Osteoblast (primary cell): ENCODE measurements around the gene UBA52. TPM values are rescaled to one million over a fixed set of nuclear protein-coding genes. Genes with fewer than 3 reads are reported as not detected.
"Not testable (repeated sequence)": the region's sequence is repeated elsewhere in the genome, so short reads cannot be mapped to it uniquely, and the experiment has no call there.

Source experiments
- DNase-seq: peaks from one replicate; pipeline ENCODE4 v3.0.0; 2011; ENCODE audit warnings: low spot score, mixed read lengths; ENCODE audit not compliant: insufficient read length; ENCODE audit errors: missing footprints
- H2AFZ ChIP-seq: 2 replicates; pipeline ENCODE4 v1.6.0; 2011; ENCODE audit warnings: mild to moderate bottlenecking, low read length
- H3K27ac ChIP-seq: 2 replicates; pipeline ENCODE4 v1.5.1; 2011; ENCODE audit warnings: mild to moderate bottlenecking, low read depth, low read length, moderate library complexity
- H3K27me3 ChIP-seq: 2 replicates; pipeline ENCODE4 v1.6.0; 2012; ENCODE audit warnings: mild to moderate bottlenecking, control low read depth, inconsistent platforms, low read length, moderate library complexity; ENCODE audit not compliant: insufficient read depth
- H3K36me3 ChIP-seq: 2 replicates; pipeline ENCODE4 v1.5.1; 2011; ENCODE audit warnings: mild to moderate bottlenecking, low read length, control low read depth, moderate library complexity; ENCODE audit not compliant: insufficient read depth
- H3K4me1 ChIP-seq: 2 replicates; pipeline ENCODE4 v1.5.1; 2011; ENCODE audit warnings: mild to moderate bottlenecking, low read length, control low read depth, moderate library complexity; ENCODE audit not compliant: insufficient read depth
- H3K4me2 ChIP-seq: 2 replicates; pipeline ENCODE4 v1.6.0; 2011; ENCODE audit warnings: mild to moderate bottlenecking, low read length; ENCODE audit not compliant: insufficient read depth
- H3K4me3 ChIP-seq: fragments of 200-600 bp; sonication (generic); 3 replicates; pipeline ENCODE4 v1.5.1; 2012; ENCODE audit warnings: mild to moderate bottlenecking, low read length, inconsistent platforms; ENCODE audit not compliant: insufficient read depth
- H3K79me2 ChIP-seq: 2 replicates; pipeline ENCODE4 v1.6.0; 2012; ENCODE audit warnings: mild to moderate bottlenecking, low read length, control low read depth, inconsistent platforms; ENCODE audit not compliant: insufficient read depth
- H3K9me3 ChIP-seq: 2 replicates; pipeline ENCODE4 v1.5.1; 2011; ENCODE audit warnings: low read depth, low read length, control low read depth
- H4K20me1 ChIP-seq: 2 replicates; pipeline ENCODE4 v1.6.0; 2012; ENCODE audit warnings: mild to moderate bottlenecking, low read length, control low read depth; ENCODE audit not compliant: insufficient read depth
- total RNA-seq: library from RNA; depleted of rRNA; stranded (reverse); fragments of >200 nt; gene quantifications from 2 replicates; pipeline ENCODE4 v1.2.3, GENCODE V29; 2012
- TF ChIP-seq, protein P1 (sequence below): IDR thresholded peaks from 2 replicates; pipeline ENCODE4 v1.5.1; 2011; ENCODE audit warnings: mild to moderate bottlenecking, low read depth, low read length, moderate library complexity; ENCODE audit errors: extremely low read depth

UBA52 gene
- 554 and 556 TPM in 2 replicates for total RNA-seq

DNA sequence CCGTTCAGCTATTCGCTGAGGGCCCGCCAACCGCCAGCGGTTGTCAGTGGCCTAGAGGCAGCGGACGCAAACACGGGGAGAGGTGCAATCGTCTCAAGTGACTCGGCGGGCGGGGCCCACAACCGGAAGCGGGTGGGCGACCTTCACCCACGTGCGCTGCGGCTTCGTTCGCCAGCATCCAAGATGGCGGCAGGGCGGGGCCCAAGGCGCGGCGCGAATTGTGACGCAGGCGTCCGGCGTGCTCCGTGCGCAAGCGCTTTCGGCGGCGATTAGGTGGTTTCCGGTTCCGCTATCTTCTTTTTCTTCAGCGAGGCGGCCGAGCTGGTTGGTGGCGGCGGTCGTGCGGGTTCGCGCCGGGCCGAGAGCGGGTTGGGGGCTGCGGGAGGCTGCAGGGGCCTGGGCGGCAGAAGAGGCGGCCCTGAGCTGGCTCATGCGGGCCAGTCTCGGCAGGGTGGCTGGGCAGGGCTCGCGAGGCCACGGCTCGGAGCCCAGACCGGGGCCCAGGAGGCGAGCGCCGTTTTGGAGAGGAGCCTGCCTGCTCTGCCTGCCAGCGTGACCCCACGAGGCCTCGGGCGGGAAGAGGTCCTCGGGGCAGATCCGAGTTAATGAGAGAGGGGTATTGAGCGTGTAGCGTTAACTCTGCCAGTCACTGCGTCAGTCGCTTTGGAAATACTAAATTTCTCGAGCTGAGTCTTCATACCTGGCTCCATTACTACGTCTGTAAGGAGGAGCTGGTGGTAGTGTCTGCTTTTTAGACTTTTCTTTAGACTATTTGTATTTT is at the start of gene UBA52:
Gene UBA52 (plus strand): TSS at position 294 of the 781 bp plus-strand sequence. CDS start 1,444 bp downstream, outside the sequence.
- H4K20me1 ChIP-seq: peaks cover 28% of the 10 kb centered on the region
- peak within 1 kb of the TSS; percentile 92 for H3K27ac ChIP-seq
- peak; percentile 99 for DNase-seq
- peaks cover 25% of the 10 kb centered on the region for H3K79me2 ChIP-seq
- H3K4me1 ChIP-seq: peaks cover 15% of the 10 kb centered on the region
- TF ChIP-seq, protein P1, sequence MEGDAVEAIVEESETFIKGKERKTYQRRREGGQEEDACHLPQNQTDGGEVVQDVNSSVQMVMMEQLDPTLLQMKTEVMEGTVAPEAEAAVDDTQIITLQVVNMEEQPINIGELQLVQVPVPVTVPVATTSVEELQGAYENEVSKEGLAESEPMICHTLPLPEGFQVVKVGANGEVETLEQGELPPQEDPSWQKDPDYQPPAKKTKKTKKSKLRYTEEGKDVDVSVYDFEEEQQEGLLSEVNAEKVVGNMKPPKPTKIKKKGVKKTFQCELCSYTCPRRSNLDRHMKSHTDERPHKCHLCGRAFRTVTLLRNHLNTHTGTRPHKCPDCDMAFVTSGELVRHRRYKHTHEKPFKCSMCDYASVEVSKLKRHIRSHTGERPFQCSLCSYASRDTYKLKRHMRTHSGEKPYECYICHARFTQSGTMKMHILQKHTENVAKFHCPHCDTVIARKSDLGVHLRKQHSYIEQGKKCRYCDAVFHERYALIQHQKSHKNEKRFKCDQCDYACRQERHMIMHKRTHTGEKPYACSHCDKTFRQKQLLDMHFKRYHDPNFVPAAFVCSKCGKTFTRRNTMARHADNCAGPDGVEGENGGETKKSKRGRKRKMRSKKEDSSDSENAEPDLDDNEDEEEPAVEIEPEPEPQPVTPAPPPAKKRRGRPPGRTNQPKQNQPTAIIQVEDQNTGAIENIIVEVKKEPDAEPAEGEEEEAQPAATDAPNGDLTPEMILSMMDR: no peak
- peak within 1 kb of the TSS; percentile 99 for H3K4me2 ChIP-seq
- peaks cover 67% of the 10 kb centered on the region for H3K36me3 ChIP-seq
- H3K27me3 ChIP-seq: no peaks in the 10 kb centered on the region
- H3K9me3 ChIP-seq: no peaks in the 10 kb centered on the region
- peak within 1 kb of the TSS; percentile 90 for H2AFZ ChIP-seq
- peak within 1 kb of the TSS; percentile 98 for H3K4me3 ChIP-seq

DNA sequence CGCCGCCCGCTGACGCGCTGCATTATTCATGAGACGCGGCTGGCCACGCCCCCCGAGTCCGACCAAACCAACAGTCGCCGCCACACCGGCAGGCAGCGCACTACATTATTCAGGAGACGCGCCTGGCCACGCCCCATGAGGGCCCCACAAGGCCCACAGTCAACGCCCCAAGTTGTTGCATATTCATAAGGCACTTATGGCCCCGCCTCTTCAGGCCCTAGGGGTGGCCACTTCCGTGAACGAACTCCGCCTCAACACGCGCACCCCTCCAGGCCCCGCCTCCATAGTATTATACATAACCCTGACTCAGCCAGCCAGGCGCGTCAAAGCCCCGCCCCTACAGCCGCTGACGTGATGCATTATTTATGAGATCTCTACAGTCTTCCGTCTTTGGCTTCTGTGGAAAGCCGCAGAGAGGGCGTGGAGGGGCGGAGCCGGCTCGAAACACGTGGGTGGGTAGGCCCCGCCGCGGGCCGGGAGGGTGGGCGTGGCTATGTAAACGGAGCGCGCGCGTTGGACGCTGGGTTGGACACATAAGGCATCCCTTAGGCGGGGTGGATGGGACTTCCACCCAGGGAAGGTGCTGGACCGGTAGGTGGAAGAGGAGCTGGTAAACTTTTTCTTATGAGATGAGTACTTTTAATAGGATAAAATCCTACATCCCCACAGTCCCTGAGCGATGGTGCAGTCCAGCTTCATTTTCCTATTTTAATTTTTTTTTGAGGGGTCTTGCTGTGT is 49.4 kb upstream of the UBA52 start:
- DNase-seq: peak; percentile 99
- peak overlapping the region; percentile 73 for H2AFZ ChIP-seq
- peaks cover 17% of the 10 kb centered on the region for H3K4me1 ChIP-seq
- peaks cover 23% of the 10 kb centered on the region for H4K20me1 ChIP-seq
- peak overlapping the region; percentile 77 for H3K4me2 ChIP-seq
- peak overlapping the region; percentile 66 for H3K27ac ChIP-seq
- peaks cover 45% of the 10 kb centered on the region for H3K79me2 ChIP-seq
- no peaks in the 10 kb centered on the region for H3K27me3 ChIP-seq
- H3K36me3 ChIP-seq: no peaks in the 10 kb centered on the region
- TF ChIP-seq, protein P1: no peak
- H3K9me3 ChIP-seq: no peaks in the 10 kb centered on the region
- H3K4me3 ChIP-seq: peak overlapping the region; percentile 95

DNA sequence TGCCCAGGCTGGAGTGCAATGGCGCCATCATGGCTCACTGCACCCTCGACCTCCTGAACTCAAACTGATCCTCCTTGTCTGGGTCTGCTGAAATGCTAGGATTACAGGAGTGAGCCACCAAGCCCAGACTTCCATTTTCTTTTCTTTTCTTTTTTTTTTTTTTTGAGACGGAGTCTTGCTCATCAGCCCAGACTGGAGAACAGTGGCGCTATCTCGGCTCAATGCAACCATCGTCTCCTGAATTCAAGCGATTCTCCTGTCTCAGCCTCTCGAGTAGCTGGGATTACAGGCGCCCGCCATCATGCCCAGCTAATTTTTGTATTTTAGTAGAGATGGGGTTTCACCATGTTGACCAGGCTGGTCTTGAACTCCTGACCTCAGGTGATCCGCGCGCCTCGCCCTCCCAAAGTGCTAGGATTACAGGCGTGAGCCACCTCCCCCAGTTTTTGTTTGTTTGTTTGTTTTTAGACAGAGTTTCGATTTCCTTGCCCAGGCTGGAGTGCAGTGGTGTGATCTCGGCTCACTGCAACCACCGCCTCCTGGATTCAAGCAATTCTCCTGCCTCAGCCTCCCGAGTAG is 48.7 kb upstream of the UBA52 start:
- H3K36me3 ChIP-seq, H3K27me3 ChIP-seq, DNase-seq, H3K9me3 ChIP-seq: not testable (repeated sequence)
- H4K20me1 ChIP-seq: peaks cover 16% of the 10 kb centered on the region
- H3K4me2 ChIP-seq: peak overlapping the region; percentile 77
- H3K4me1 ChIP-seq: peaks cover 17% of the 10 kb centered on the region
- H3K4me3 ChIP-seq: peak overlapping the region; percentile 55
- H3K79me2 ChIP-seq: peaks cover 38% of the 10 kb centered on the region
- H2AFZ ChIP-seq: peak overlapping the region; percentile 73
- H3K27ac ChIP-seq: peak overlapping the region; percentile 66

DNA sequence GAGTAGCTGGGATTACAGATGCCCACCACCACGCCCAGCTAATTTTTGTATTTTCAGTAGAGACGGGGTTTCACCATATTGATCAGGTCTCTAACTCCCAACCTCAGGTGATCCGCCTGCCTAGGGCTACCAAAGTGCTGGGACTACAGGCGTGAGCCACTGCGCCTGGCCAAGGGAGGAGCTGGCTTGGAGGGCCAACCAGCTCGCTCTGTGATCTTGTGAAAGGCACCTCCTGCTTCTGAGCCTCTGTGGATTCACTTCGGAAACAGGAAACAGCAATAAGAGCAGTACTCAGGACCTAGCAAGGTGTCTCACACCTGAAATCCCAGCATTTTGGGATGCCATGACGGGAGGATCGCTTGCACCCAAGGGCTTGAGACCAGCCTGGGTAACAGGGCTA is 47.8 kb upstream of the UBA52 start:
- Histone ChIP-seq H3K27ac (no peak overlapping the region), H3K4me3 (no peak overlapping the region), H3K36me3 (no peaks in the 10 kb centered on the region), H4K20me1 (peaks cover 8% of the 10 kb centered on the region), H3K4me1 (peaks cover 15% of the 10 kb centered on the region), H3K9me3 (no peaks in the 10 kb centered on the region), H3K27me3 (no peaks in the 10 kb centered on the region), H3K4me2 (no peak overlapping the region), H2AFZ (no peak overlapping the region), H3K79me2 (peaks cover 29% of the 10 kb centered on the region)
- TF ChIP-seq, protein P1: no peak
- no peak for DNase-seq
